ENCODE results near the gene RPE. TPM values are rescaled to one million over a fixed set of nuclear protein-coding genes. Genes with fewer than 3 reads are reported as not detected.

RPE gene
- total and polyA plus RNA-seq, 2 donors (not counting 1 experiment from before 2014, with no cell fraction given): 16.3 to 47.8 TPM

DNA sequence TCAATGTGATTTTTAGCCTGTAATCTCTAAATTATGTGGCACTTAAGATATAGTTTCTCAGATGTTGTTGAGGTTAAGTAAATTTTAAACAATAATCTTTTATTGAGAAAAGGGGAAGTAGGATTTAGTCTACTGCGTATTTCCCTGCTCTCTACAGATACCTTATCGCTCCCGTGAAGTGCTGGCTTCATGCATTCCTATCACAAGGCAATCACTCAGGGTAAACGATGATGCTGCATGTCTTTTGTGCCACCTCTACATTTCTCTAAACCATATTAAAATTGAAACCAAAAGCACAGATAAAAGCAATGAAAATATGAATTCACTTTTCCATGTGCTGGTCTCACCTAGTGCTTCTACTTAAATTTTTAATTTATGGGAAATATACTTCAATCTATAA lies 14.4 kb upstream of the RPE start:
- H4K20me1 ChIP-seq (ENCODE audit: control insufficient read depth, insufficient read depth, low read length, poor library complexity, severe bottlenecking): no peaks in the 10 kb centered on the region
- ATAC-seq (ENCODE audit: low read depth) (no peak), DNase-seq (peak; percentile 16)
- no peaks in the 10 kb centered on the region for H3K9me3 Mint-ChIP-seq (ENCODE audit: insufficient read depth)
- H3K4me3 Mint-ChIP-seq: no peak overlapping the region
- no peaks in the 10 kb centered on the region for H3K4me1 ChIP-seq (ENCODE audit: control insufficient read depth in 2 of 2, insufficient read depth in 2 of 2, low read length in 2 of 2)
- no peak overlapping the region for H3K9ac ChIP-seq (ENCODE audit: low read length)
- no peaks in the 10 kb centered on the region for H3K36me3 ChIP-seq (replicated peaks in 1 of 2; ENCODE audit: control extremely low read depth in 1 of 2, control insufficient read depth in 1 of 2, extremely low read depth in 1 of 2, insufficient read depth in 2 of 2, low read length in 1 of 2)
- peaks cover 34% of the 10 kb centered on the region for H3K27me3 Mint-ChIP-seq
- POLR2A ChIA-PET: no interaction called here
- no CpG with 5 or more reads among the region's 4 CpGs for WGBS (ENCODE audit: insufficient coverage)
- intact Hi-C loops (cut with micrococcal nuclease): no loop called here
- CTCF ChIA-PET: interaction anchor here (0.6 to 0.7 kb wide), 2 partner anchors 17 to 208 kb away, joined by 3 to 4 read pairs; no protein-coding TSS in a partner anchor
- TF ChIP-seq, protein P1, sequence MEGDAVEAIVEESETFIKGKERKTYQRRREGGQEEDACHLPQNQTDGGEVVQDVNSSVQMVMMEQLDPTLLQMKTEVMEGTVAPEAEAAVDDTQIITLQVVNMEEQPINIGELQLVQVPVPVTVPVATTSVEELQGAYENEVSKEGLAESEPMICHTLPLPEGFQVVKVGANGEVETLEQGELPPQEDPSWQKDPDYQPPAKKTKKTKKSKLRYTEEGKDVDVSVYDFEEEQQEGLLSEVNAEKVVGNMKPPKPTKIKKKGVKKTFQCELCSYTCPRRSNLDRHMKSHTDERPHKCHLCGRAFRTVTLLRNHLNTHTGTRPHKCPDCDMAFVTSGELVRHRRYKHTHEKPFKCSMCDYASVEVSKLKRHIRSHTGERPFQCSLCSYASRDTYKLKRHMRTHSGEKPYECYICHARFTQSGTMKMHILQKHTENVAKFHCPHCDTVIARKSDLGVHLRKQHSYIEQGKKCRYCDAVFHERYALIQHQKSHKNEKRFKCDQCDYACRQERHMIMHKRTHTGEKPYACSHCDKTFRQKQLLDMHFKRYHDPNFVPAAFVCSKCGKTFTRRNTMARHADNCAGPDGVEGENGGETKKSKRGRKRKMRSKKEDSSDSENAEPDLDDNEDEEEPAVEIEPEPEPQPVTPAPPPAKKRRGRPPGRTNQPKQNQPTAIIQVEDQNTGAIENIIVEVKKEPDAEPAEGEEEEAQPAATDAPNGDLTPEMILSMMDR (IDR thresholded peaks at IDR 0.05): no peak
- TF ChIP-seq EZH2 (IDR thresholded peaks at IDR 0.05; ENCODE audit: borderline replicate concordance, insufficient read depth, low read depth, low read length, poor library complexity, severe bottlenecking): no peak
- H3K79me2 ChIP-seq (ENCODE audit: control insufficient read depth, insufficient read depth, low read length): no peaks in the 10 kb centered on the region
- peaks cover 3% of the 10 kb centered on the region for H3K4me1 Mint-ChIP-seq
- H3K4me2 ChIP-seq (replicated peaks; ENCODE audit: low read depth, low read length, poor library complexity, severe bottlenecking): peak overlapping the region; percentile 2
- H3K27me3 ChIP-seq (replicated peaks in 1 of 4; ENCODE audit: control extremely low read depth in 1 of 4, control insufficient read depth in 3 of 4, insufficient read depth in 4 of 4, low read length in 3 of 4): peaks cover 0 to 15% (median 0%) of the 10 kb centered on the region in 4 experiments
- peak overlapping the region; percentile 67 for H2AFZ ChIP-seq (ENCODE audit: insufficient read depth, low read depth, low read length, poor library complexity, severe bottlenecking)
- no peak overlapping the region for H3K4me3 ChIP-seq (ENCODE audit: control extremely low read depth in 1 of 5, extremely low read depth in 1 of 5, insufficient read depth in 1 of 5, low read depth in 2 of 5, low read length in 4 of 5)
- H3K27ac Mint-ChIP-seq: no peak overlapping the region
- no peaks in the 10 kb centered on the region for H3K9me3 ChIP-seq (ENCODE audit: control extremely low read depth in 1 of 3, control insufficient read depth in 2 of 3, insufficient read depth in 1 of 3, low read length in 2 of 3)
- no peak overlapping the region for H3K27ac ChIP-seq (ENCODE audit: low read length in 2 of 2)

DNA sequence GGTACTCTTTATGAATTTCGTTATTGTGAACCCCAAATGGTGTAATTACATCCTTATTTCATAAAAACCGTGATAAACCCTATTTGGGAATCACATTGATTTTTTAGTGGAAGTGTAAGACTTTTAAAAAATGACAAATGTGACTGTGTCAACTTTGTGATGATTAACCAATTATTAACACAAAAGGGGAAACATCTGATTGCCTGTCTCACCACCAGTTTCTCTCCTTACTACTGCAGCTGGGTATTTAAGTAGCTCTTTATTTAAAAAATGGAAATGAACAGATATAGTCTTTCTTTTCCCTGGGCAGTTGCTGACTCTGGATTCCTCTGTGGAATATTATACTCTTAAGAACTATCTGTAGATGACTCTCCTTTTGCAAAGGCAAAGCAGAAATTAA lies 11.6 kb upstream of the RPE start:
- ATAC-seq (ENCODE audit: low read depth): no peak
- no peak overlapping the region for H2AFZ ChIP-seq (ENCODE audit: insufficient read depth, low read depth, low read length, poor library complexity, severe bottlenecking)
- peaks cover 0 to 1% (median 0%) of the 10 kb centered on the region in 3 donors for H3K9me3 ChIP-seq (ENCODE audit: control extremely low read depth in 1 of 3, control insufficient read depth in 2 of 3, insufficient read depth in 1 of 3, low read length in 2 of 3)
- no peaks in the 10 kb centered on the region for H3K4me1 ChIP-seq (ENCODE audit: control insufficient read depth in 2 of 2, insufficient read depth in 2 of 2, low read length in 2 of 2)
- Mint-ChIP-seq H3K27ac (no peak overlapping the region), H3K4me1 (peaks cover 3% of the 10 kb centered on the region), H3K4me3 (no peak overlapping the region), H3K27me3 (peaks cover 37% of the 10 kb centered on the region), H3K9me3 (ENCODE audit: insufficient read depth) (no peaks in the 10 kb centered on the region)
- H3K4me2 ChIP-seq (replicated peaks; ENCODE audit: low read depth, low read length, poor library complexity, severe bottlenecking): no peak overlapping the region
- H3K27me3 ChIP-seq (replicated peaks in 1 of 4; ENCODE audit: control extremely low read depth in 1 of 4, control insufficient read depth in 3 of 4, insufficient read depth in 4 of 4, low read length in 3 of 4): peaks cover 0 to 19% (median 1%) of the 10 kb centered on the region in 4 experiments
- ChIA-PET CTCF (interaction anchor here (1.1 to 2.1 kb wide), 2 partner anchors 12 to 208 kb away, joined by 3 to 10 read pairs; no protein-coding TSS in a partner anchor), POLR2A (no interaction called here)
- intact Hi-C loops (cut with micrococcal nuclease): no loop called here
- no peak overlapping the region for H3K9ac ChIP-seq (ENCODE audit: low read length)
- no CpG with 5 or more reads among the region's 2 CpGs for WGBS (ENCODE audit: insufficient coverage)
- no peaks in the 10 kb centered on the region for H3K36me3 ChIP-seq (replicated peaks in 1 of 2; ENCODE audit: control extremely low read depth in 1 of 2, control insufficient read depth in 1 of 2, extremely low read depth in 1 of 2, insufficient read depth in 2 of 2, low read length in 1 of 2)
- no peak overlapping the region for H3K4me3 ChIP-seq (ENCODE audit: control extremely low read depth in 1 of 5, extremely low read depth in 1 of 5, insufficient read depth in 1 of 5, low read depth in 2 of 5, low read length in 4 of 5)
- H4K20me1 ChIP-seq (ENCODE audit: control insufficient read depth, insufficient read depth, low read length, poor library complexity, severe bottlenecking): no peaks in the 10 kb centered on the region
- H3K79me2 ChIP-seq (ENCODE audit: control insufficient read depth, insufficient read depth, low read length): no peaks in the 10 kb centered on the region
- H3K27ac ChIP-seq (ENCODE audit: low read length in 2 of 2): no peak overlapping the region
- TF ChIP-seq, protein P1 (IDR thresholded peaks at IDR 0.05): no peak
- no peak for TF ChIP-seq EZH2 (IDR thresholded peaks at IDR 0.05; ENCODE audit: borderline replicate concordance, insufficient read depth, low read depth, low read length, poor library complexity, severe bottlenecking)
- no peak for DNase-seq

All from B cell (primary cell).